Activated CD8-positive, alpha-beta T cell treated with anti-CD3 and anti-CD28 coated beads, Interleukin-2, amount 10 ng/mL, durations not matched to agents 7 days and 5 days (primary cell): Measurements from ENCODE around the gene NAA16. TPM values are rescaled to one million over a fixed set of nuclear protein-coding genes. Genes with fewer than 3 reads are reported as not detected.
"Not testable (repeated sequence)": the region's sequence is repeated elsewhere in the genome, so short reads cannot be mapped to it uniquely, and the experiment has no call there.

Experiments used
- ATAC-seq: fragments of 150-1000 bp; cut with Tn5 transposase; one replicate; pipeline ENCODE4 v1.10.0; 2021; ENCODE audit warnings: moderate library complexity
- CTCF ChIA-PET: fragments of 350-600 bp; sonication (Branson Sonifier 250); formaldehyde crosslinking; loops from one replicate; lab custom pipeline; 2021; ENCODE audit warnings: antibody characterized with exemption; lab: Charles Lee
- POLR2A ChIA-PET: fragments of 350-600 bp; sonication (Branson Sonifier 250); formaldehyde crosslinking; loops from one replicate; lab custom pipeline; 2021; ENCODE audit warnings: antibody characterized with exemption; lab: Charles Lee
- DNase-seq: peaks from one replicate; pipeline ENCODE4 v3.0.0-alpha.2; 2020
- H3K27ac Mint-ChIP-seq: one replicate; pipeline ENCODE4 v1.8.0; 2021; ENCODE audit warnings: mild to moderate bottlenecking, mixed read lengths
- H3K27me3 Mint-ChIP-seq: one replicate; pipeline ENCODE4 v1.8.0; 2021; ENCODE audit warnings: low read depth, mixed read lengths
- H3K36me3 Mint-ChIP-seq: one replicate; pipeline ENCODE4 v1.8.0; 2021; ENCODE audit warnings: low read depth, mixed read lengths
- H3K4me1 Mint-ChIP-seq: one replicate; pipeline ENCODE4 v1.8.0; 2021; ENCODE audit warnings: low read depth, mixed read lengths
- H3K4me3 Mint-ChIP-seq: one replicate; pipeline ENCODE4 v1.8.0; 2021; ENCODE audit warnings: mild to moderate bottlenecking, mixed read lengths
- H3K9me3 Mint-ChIP-seq: one replicate; pipeline ENCODE4 v1.8.0; 2022; ENCODE audit warnings: mixed read lengths; ENCODE audit not compliant: insufficient read depth
- total RNA-seq, 2 experiments: library from RNA; stranded (reverse); gene quantifications; one replicate each; pipeline ENCODE4 v1.2.3, GENCODE V29; 2021

The NAA16 gene
- total RNA-seq, 2 experiments from 2014 or later, result 36.7 to 38.7 TPM

DNA sequence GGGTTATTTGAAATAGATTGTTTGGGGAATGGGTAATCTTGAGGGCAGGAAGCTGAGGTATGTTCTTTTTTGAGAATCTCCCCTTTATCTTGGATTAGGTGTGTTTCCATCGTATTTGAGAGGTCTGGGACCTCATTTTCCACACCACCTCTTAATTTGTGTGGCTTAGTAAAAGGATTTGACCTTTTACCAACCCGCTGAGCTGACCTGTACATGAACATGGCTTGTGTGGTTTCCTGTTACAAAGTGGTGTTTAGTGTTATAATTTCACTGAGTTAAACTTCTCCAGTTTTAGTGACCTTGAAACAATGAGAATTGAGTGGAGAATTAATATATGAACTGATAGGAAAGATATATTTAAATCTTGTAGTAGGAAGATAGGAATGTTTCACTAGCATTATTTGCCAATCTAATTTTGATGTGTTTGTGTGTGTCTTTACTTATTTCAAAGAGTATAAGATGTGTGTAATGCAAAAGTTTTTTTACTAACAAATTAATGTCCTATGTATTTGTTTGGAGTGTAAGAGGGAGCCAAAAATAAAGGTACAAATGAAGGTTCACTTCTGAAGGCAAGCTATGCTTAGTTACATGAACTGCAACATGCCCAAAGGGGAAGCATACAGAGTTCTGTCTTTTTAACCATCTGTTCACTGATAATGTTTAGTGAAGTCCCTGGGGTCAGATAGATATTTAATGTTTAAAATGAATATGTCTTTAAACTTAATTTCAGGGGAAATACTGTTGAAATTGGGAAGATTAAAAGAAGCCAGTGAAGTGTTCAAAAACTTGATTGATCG, 17.1 kb downstream of the NAA16 start:
- Mint-ChIP-seq H3K27me3 (no peaks in the 10 kb centered on the region), H3K4me3 (peak overlapping the region; percentile 27), H3K9me3 (no peaks in the 10 kb centered on the region), H3K4me1 (peaks cover 25% of the 10 kb centered on the region), H3K27ac (no peak overlapping the region), H3K36me3 (peaks cover 56% of the 10 kb centered on the region)
- DNase-seq (no peak), ATAC-seq (peak; percentile 28)
- POLR2A ChIA-PET, result no interaction called here
- CTCF ChIA-PET, result interaction anchor here (0.8 to 1.6 kb wide), 2 partner anchors 8 to 106 kb away, joined by 3 read pairs; no protein-coding TSS in a partner anchor

DNA sequence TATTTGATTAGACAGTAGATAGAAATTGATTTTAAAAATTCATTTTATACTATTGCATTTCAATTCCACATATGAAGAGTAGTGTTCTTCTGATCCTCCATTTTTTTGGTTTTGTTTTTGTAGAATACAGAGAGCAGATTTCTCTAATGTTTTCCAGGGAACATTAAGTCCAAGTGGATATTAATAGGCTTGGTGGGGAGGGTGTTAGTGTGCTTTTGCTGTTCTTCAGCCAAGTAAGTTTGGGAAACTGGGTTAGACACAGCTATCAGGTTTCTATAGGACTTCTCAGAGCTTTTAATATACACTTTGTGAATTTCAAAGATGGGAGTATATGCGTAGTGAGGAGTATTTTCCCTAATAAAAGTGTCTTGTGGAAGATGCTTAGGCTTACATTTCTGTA, 21.8 kb downstream of the NAA16 start:
- ChIA-PET CTCF (interaction anchor here (1.1 kb wide), 1 partner anchor 126 kb away, joined by 3 read pairs; no protein-coding TSS in a partner anchor), POLR2A (no interaction called here)
- peaks cover 16% of the 10 kb centered on the region for H3K4me1 Mint-ChIP-seq
- peaks cover 56% of the 10 kb centered on the region for H3K36me3 Mint-ChIP-seq
- no peaks in the 10 kb centered on the region for H3K27me3 Mint-ChIP-seq
- no peaks in the 10 kb centered on the region for H3K9me3 Mint-ChIP-seq
- no peak overlapping the region for H3K4me3 Mint-ChIP-seq
- ATAC-seq, result no peak
- DNase-seq, result no peak
- no peak overlapping the region for H3K27ac Mint-ChIP-seq

DNA sequence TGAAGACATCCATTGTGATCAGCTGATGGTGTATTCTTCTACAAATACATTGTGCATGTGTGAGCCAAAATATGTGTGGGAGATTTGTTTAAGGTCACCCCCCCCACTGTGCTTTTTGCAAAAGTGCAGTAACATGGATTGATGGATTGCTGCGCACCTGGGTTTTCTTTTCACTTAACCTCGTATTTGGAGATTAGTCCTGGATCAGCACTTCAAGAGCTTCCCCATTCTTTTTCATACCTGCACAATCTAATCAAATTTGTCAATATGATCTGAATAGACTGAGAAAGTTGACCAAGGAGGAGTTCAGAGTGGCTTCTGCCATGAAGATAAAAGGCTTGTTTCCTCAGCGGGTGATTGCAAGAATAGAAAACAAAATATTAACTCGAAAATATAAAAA, 23.7 kb downstream of the NAA16 start:
- Mint-ChIP-seq H3K4me3 (no peak overlapping the region), H3K4me1 (peaks cover 6% of the 10 kb centered on the region), H3K27me3 (no peaks in the 10 kb centered on the region), H3K9me3 (no peaks in the 10 kb centered on the region), H3K27ac (no peak overlapping the region), H3K36me3 (peaks cover 52% of the 10 kb centered on the region)
- ChIA-PET CTCF (no interaction called here), POLR2A (no interaction called here)
- DNase-seq, result no peak
- no peak for ATAC-seq

DNA sequence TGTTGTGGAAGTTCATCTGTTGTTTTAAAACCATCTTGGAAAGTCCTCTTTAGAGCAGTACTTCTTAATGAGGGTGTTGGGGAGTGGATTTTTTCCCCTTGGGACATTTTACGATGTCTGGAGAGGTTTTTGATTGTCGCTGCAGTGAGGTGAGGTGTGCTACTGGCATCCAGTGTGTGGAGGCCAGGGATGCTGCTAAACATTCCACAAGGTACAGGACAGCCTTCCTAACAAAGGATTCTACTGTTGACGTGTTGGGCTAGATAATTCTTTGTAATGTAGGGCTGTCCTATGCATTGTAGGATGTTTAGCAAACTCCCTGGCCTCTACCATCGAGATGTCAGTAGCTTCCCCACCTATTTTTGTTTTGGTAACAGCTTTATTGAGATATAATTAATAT, 33.3 kb downstream of the NAA16 start:
- ATAC-seq (no peak), DNase-seq (no peak)
- H3K27me3 Mint-ChIP-seq, result no peaks in the 10 kb centered on the region
- no peak overlapping the region for H3K4me3 Mint-ChIP-seq
- H3K27ac Mint-ChIP-seq, result no peak overlapping the region
- CTCF ChIA-PET, result no interaction called here
- H3K36me3 Mint-ChIP-seq, result peaks cover 69% of the 10 kb centered on the region
- no peaks in the 10 kb centered on the region for H3K9me3 Mint-ChIP-seq
- POLR2A ChIA-PET, result no interaction called here
- H3K4me1 Mint-ChIP-seq, result peaks cover 29% of the 10 kb centered on the region

DNA sequence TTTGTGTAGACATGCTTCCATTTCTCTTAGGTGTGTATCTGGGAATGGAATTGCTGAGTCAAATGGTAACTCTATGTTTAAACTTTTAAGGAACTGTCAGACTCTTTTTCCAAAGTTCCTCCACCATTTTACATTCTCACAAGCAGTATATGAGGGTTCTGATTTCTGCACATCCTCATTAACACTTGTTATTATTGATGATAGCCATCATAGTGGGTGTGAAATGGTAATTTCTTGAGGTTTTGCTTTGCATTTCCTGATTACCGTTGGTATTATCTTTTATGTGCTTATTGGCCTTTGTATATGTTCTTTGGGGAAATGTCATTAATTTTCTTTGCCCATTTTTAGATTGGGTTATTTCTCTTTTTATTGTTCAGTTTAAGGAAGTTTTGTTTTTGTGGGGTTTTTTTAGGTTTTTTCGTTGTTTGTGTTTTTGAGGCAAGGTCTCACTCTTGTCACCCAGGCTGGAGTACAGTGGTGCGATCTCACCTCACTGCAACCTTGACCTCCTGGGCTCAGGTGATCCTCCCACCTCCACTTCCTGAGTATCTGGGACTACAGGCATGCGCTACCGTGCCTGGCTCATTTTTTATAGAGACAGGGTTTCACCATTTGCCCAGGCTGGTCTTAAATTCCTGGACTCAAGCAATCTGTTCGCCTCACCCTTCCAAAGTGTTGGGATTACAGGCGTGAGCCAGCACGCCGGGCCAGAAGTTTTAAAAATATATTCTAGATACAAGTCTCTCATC, 34.3 kb downstream of the NAA16 start:
- DNase-seq (no peak), ATAC-seq (no peak)
- H3K27ac Mint-ChIP-seq, result peak overlapping the region; percentile 20
- H3K36me3 Mint-ChIP-seq, result peaks cover 65% of the 10 kb centered on the region
- no peaks in the 10 kb centered on the region for H3K27me3 Mint-ChIP-seq
- POLR2A ChIA-PET, result no interaction called here
- H3K9me3 Mint-ChIP-seq, result no peaks in the 10 kb centered on the region
- H3K4me3 Mint-ChIP-seq, result no peak overlapping the region
- CTCF ChIA-PET, result no interaction called here
- peaks cover 25% of the 10 kb centered on the region for H3K4me1 Mint-ChIP-seq

DNA sequence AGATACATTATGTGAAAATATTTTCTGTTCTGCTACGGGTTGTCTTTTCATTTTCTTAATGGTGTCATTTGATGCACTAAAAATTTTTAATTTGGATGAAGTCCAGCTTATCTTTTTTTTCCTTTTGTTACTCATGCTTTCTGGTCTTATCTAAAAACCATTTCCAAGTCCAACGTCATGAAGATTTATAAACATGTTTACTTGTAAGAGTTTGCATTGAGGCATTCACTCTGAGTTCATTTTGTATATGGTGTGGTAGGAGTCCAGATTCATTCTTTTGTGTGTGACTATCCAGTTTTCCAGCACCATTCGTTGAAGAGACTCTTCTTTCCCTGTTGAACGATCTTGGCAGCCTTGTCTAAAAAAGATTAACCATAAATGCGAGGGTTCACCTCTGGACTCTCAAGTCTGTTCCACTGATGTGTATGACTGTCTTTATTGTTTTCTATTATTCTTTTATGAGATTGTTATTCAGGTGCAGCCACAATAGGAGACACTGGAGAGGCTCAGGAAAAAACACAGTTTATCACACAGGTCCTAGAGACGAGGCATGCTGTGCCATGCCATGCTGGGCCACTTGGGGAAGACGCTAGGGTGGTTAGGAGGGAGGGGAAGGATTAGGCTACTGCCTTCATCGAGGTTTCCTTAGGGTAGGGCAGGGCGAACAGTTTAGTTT, 35.0 kb downstream of the NAA16 start:
- H3K36me3 Mint-ChIP-seq, result peaks cover 63% of the 10 kb centered on the region
- CTCF ChIA-PET, result no interaction called here
- H3K27me3 Mint-ChIP-seq, result no peaks in the 10 kb centered on the region

DNA sequence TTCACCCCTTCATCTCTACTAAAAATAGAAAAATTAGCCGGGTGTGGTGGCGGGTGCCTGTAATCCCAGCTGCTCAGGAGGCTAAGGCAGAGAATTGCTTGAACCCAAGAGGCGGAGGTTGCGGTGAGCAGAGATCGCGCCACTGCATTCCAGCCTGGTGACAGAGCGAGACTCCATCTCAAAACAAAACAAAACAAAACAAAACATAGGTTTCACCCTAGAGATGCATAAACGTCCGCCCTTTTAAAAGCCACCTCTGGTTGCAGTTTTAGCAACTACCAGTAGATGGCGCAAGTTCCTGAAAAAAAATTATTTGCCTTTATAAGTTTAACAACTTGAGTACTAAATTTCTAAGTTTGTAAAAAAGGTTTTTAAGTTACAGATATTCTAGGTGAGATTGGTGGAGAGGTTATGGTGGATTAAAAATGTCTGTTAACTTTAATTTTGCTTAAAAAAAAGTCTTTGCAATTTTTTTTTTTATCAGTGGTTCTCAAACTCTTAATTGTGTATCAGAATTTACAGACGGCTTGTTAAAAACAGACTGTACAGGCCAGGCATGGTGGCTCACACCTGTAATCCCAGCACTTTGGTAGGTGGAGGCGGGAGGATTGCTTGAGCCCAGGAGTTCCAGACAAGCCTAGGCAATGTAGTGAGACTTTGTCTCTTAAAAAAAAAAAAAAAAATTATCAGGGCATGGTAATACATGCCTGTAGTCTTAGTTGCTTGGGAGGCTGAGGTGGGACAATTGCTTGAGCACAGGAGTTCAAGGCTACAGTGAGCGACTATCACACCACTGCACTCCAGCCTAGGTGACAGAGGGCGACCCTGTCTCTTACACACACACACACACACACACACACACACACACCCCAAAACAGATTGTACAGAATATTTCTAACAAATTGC, 42.1 kb downstream of the NAA16 start:
- peaks cover 41% of the 10 kb centered on the region for H3K4me1 Mint-ChIP-seq

More for the DNA sequence above, 35.0 kb downstream of the NAA16 start:
- POLR2A ChIA-PET, result no interaction called here
- DNase-seq (no peak), ATAC-seq (no peak)
- Mint-ChIP-seq H3K27ac (no peak overlapping the region), H3K9me3 (no peaks in the 10 kb centered on the region), H3K4me1 (peaks cover 24% of the 10 kb centered on the region), H3K4me3 (no peak overlapping the region)

DNA sequence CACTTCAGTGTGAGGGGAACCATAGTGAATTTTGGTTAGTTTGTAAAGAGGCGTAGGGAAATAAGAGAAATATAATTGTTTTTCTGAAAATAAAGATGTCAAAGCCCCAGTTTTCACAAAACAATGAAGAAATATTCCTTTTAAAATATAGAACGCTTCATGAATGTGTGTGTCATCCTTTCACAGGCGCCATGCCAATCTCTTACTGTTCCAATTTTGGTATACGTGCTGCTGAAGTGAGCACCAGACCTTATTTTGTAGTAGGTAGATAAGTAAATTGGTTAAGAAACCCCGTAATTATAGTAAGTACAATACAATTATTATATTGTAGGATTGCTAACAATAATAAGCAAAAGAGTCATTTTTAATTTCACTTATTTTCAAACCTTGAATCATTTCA, 43.3 kb downstream of the NAA16 start:
- Mint-ChIP-seq H3K27me3 (no peaks in the 10 kb centered on the region), H3K27ac (no peak overlapping the region), H3K4me1 (peaks cover 41% of the 10 kb centered on the region), H3K36me3 (peaks cover 39% of the 10 kb centered on the region), H3K4me3 (no peak overlapping the region), H3K9me3 (no peaks in the 10 kb centered on the region)
- no peak for ATAC-seq
- ChIA-PET POLR2A (no interaction called here), CTCF (interaction anchor here (0.6 kb wide), 1 partner anchor 405 kb away, joined by 3 read pairs; no protein-coding TSS in a partner anchor)
- no peak for DNase-seq

More for the DNA sequence above, 42.1 kb downstream of the NAA16 start:
- CTCF ChIA-PET, result interaction anchor here (0.9 to 1.7 kb wide), 3 partner anchors 19 to 105 kb away, joined by 3 to 5 read pairs (median 4); no protein-coding TSS in a partner anchor
- Mint-ChIP-seq H3K4me3 (no peak overlapping the region), H3K27me3 (no peaks in the 10 kb centered on the region), H3K36me3 (peaks cover 37% of the 10 kb centered on the region), H3K27ac (no peak overlapping the region), H3K9me3 (no peaks in the 10 kb centered on the region)
- POLR2A ChIA-PET, result no interaction called here
- ATAC-seq (peak; percentile 60), DNase-seq (peak; percentile 67)

DNA sequence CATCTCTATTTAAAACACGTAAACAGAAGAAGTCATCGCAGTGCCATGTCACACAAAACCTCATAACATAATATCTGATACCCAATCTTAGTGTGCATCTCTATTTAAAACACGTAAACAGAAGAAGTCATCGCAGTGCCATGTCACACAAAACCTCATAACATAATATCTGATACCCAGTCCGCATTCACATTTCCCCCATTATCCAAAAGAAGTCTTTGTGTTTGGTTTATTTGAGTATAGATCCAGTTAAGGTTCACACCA, 45.2 kb downstream of the NAA16 start:
- ChIA-PET POLR2A (interaction anchor here (1.1 kb wide), 1 partner anchor 238 kb away, joined by 3 read pairs; no protein-coding TSS in a partner anchor), CTCF (interaction anchor here (0.8 to 1.7 kb wide), 4 partner anchors 29 to 435 kb away, joined by 3 to 4 read pairs (median 4); no protein-coding TSS in a partner anchor)
- peak overlapping the region; percentile 91 for H3K27ac Mint-ChIP-seq
- ATAC-seq, H3K9me3 Mint-ChIP-seq, DNase-seq, H3K27me3 Mint-ChIP-seq: not testable (repeated sequence)
- H3K36me3 Mint-ChIP-seq, result peaks cover 46% of the 10 kb centered on the region
- H3K4me3 Mint-ChIP-seq, result peak overlapping the region; percentile 52
- peaks cover 41% of the 10 kb centered on the region for H3K4me1 Mint-ChIP-seq

DNA sequence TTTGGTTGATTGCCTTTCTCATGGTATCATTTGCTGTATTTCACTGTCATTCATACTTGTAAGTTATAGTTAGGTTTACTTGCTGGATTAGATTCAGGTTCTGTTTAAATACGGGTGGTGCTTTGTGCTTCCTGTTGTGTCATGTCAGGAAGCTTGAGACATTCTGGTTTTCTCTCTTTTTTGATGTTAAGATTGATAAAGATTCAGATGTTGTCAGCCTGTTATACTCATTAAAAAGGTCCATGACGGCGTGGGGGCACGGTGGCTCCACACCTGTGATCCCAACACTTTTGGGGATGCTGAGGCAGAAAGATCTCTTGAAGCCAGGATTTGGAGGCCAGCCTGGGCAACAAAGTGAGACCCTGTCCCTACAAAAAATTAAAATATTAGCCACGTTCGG, 45.7 kb downstream of the NAA16 start:
- CTCF ChIA-PET, result interaction anchor here (0.8 to 1.7 kb wide), 3 partner anchors 28 to 435 kb away, joined by 3 to 4 read pairs (median 4); no protein-coding TSS in a partner anchor
- Mint-ChIP-seq H3K27me3 (no peaks in the 10 kb centered on the region), H3K36me3 (peaks cover 49% of the 10 kb centered on the region), H3K4me3 (peak overlapping the region; percentile 52), H3K4me1 (peaks cover 41% of the 10 kb centered on the region), H3K27ac (peak overlapping the region; percentile 91), H3K9me3 (no peaks in the 10 kb centered on the region)
- POLR2A ChIA-PET, result interaction anchor here (0.5 to 1.1 kb wide), 3 partner anchors 13 to 415 kb away, joined by 3 read pairs; no protein-coding TSS in a partner anchor
- peak; percentile 31 for DNase-seq
- peak; percentile 66 for ATAC-seq

DNA sequence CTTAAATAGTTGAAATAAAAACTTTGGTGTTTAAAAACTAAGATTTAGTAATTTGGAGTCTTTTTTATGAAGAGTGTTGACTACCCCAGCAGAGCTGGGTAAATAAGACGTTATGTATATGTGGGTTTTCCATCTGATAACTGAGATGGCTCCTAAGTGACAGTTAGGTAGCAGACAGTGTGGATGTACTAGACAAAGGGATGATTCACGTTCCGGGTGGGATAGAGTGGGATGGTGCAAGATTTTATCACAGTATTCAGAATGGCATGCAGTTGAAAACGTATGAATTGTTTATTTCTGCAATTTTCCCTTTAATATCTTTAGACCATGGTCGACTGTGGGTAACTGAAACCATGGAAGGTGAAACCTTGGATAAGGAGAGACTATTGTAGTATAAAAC, 50.4 kb downstream of the NAA16 start:
- Mint-ChIP-seq H3K4me1 (peaks cover 16% of the 10 kb centered on the region), H3K36me3 (peaks cover 67% of the 10 kb centered on the region), H3K27ac (no peak overlapping the region), H3K9me3 (no peaks in the 10 kb centered on the region), H3K27me3 (no peaks in the 10 kb centered on the region), H3K4me3 (no peak overlapping the region)
- CTCF ChIA-PET, result interaction anchor here (1.0 kb wide), 1 partner anchor 10 kb away, joined by 3 read pairs; no protein-coding TSS in a partner anchor
- DNase-seq (no peak), ATAC-seq (no peak)
- POLR2A ChIA-PET, result no interaction called here
